GM15510 (cell line): ENCODE measurements around the gene CALY.
A peak's percentile ranks its signal among the peaks of the same experiment; 100 is the strongest.

Experiments
- POLR2A ChIP-seq: IDR thresholded peaks from 3 replicates; pipeline ENCODE4 v1.6.1; 2011; ENCODE audit warnings: borderline replicate concordance; ENCODE audit not compliant: insufficient read length; ENCODE audit errors: extremely low read depth

Gene CALY

DNA sequence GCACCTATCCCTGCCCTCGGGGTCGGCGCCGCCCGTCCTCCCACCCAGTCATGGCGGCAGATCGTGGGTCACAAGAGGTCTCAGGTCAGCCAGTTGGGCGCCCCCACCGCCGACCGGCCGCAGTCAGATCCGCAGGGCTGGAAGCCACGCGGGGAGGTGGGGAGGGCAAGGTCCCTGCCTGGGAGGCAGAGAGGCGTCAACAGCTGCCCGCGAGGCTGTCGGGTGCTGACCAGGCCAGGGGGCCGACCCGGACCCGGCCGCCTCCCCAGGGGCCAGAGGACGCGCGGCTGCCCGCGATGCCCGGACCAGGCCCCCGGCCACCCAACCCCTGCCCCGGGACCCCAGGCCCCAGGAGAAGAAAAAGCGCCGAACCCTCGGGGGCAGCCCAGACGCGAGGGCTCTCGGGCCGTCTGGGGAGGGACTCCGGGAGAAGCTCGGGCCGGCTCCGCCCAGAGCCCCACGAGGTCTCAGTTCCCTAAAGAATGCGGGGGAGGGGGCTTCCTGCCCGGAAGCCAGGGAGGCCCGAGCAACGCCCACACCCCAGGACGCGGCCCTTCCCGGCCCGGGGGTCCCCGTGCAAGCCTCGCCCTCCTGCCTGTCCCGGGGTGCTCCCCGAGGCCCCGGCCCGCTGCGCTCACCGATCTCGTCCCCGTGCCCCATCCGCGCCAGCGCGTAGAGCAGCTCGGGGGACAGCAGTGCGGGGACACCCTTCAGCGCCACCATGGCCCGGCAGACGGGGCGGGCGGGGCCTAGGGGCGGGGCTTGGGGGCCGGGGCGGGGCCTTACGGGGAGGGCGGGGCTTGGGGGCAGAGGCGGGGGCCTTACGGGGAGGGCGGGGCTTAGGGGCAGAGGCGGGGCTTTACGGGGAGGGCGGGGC, 20.8 kb upstream of the CALY start, which contains the start of gene FUOM:
Gene FUOM (minus strand): TSS at position 735 of the 877 bp plus-strand sequence. CDS start 12 bp downstream, at position 723.
- peak; percentile 73 for TF ChIP-seq POLR2A

DNA sequence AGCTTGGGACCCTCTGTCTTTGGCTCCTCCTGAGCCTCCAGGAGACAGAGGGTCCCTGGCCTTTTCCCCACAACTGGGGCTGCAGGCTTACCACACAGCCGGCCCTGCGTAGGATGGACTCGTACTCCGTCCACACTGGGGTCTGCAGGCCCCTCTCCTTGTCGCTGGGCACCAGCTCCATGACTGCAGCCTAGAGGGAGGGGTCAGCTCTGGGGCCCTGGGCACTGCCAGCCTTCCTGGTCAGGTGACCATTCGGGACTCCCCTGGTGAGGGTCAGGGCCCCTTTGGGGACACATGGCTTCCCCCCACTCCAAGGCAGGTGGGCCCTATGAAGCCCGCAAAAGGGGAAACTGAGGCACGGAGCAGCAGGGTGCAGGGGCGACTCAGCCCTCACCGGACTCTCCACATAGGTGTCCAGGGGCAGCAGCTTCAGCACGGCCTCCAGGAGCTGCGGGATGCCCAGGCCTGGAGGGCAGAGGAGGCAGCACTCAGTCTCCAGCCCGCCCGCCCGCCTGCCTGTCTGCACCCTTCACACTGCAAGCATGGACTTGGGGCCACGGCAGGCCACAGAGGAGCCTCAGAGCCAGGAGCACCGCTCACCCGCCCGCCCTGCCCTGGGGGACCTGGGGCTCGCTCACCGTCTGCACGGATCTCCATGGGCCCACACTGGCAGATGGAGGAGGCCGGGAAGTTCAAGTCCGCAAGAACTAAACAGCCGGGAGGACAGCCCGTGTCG, 20.0 kb upstream of the CALY start:
- no peak for TF ChIP-seq POLR2A

DNA sequence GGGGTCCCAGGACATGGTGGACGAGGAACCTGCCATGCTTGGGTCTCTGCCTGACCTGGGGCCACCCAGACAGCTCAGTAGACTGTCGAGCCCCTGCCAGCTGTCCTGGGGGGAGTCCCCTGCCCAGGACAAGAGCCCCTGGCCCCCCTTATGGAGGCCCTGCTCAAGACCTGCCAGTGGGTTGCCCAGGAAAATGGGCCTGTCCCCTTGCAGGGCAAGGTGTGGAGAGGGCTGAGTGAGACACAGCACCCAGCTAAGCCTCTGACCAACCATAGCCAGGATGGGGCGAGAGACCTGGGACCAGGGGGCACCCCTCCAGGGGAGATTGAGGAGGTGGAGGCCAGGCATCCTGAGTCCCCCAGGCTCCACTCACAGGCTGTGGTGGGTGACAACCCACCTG, 19.3 kb upstream of the CALY start:
- no peak for TF ChIP-seq POLR2A

DNA sequence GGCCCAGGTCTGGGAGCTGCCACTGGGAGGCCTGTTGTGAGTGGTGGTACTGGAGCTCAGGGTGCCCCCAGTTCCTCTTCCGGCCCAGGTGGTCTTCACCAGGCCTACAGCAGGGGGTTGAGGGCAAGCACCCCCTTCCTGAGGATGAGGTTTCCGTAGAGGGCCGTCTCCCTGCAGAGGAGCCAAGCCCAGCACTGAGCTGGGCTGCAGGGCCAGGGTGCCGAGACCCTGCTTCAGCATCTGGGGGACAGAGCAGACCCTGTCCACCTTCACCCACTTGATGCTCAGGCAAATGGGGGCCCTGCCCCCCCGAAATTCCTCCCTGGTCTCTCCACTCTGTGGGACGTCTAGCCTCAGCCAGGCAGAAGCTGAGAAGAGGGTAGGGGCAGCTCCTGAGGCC, 18.6 kb upstream of the CALY start:
- no peak for TF ChIP-seq POLR2A

DNA sequence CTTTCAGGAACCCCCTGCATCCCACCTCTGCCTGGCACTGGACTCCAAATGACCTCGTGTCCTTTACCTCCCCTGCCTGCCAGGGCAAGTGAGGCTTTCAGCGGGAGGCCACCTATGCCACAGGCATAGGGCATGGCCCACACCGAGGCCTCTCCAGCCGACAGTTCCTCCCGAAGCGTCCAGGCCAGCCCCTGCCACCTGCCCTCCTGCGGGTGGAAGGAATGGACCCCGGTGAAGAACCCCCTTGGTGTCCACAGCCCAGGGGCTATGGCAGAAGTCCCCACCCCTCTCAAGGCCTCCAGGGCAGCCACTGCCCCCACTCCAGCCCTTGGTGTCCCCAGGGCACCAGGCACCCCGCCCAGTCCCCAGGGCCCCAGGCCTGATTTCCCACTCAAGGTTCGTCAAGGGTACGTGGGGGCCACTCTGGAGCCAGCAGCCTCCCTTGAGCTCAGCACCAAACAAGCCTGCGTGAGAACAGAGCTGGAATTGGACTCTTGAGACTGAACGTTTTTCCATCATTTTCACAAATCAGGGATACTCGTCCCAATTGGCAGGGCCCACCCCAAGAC, 18.1 kb upstream of the CALY start:
- TF ChIP-seq POLR2A: no peak

DNA sequence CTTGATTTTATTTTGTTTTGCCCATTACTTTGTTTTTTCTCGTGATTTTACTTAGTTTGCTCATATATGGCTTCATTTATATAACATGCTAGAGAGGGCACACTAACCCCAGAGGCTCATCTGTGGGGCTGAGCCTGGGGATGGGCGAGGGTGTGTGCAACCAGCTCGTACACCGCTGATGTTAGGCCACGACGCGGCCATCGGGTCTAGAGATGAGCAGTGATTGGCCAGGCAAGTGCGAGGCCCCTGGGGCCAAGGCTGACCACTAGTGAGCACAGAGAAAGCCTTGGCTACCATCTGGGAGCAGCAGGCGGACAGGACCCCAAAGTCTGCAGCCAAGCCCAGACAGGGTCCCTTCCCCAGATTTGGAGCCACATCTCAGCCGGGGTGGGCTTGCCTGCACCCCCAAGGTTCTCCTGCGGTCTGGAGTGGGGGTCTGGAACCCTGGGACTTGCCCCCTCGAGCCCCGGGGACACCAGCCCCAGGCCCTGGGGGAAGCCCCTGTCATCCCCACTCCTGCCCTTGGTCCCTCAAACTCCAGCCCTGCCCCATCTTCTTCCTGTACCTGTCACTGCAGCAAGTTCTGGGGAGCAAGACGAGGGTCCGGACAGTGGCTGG, 17.4 kb upstream of the CALY start:
- TF ChIP-seq POLR2A: no peak

DNA sequence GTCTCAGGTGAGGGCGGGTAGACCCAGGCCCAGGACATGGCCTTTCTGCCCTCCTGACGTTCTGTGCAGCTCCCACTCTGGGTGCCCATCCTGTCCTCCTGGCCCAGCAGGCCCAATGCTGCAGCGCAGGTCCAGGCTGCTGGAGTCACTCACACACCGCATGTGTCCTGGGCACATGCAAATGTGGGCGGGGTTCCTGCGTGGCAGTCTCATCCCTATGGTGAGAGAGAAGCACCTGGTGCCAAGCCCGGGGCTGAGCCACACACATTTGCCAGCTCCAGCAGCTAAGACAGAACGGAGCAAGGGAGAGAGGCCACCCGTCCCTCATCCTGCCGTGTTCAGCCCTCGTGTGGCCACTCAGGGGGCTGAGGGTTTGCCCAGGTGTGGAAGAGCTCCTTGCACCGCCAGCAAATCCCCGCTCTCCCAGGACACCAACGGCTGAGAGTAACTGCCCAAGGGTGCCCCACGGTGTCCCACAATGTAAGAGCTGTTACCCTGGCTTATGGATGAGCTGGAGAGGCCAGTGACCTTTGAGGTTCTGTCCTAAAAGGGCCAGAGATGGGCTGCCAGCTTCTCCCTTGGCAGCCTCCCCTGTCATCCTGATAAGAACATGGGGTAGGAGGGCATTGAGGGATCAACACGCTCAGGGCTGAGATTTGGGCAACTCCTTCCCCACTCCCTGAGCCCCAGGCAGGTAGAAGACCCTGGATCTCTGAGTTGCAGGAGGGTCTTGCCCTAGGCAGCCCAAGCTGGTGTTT, 16.7 kb upstream of the CALY start:
- TF ChIP-seq POLR2A: no peak

DNA sequence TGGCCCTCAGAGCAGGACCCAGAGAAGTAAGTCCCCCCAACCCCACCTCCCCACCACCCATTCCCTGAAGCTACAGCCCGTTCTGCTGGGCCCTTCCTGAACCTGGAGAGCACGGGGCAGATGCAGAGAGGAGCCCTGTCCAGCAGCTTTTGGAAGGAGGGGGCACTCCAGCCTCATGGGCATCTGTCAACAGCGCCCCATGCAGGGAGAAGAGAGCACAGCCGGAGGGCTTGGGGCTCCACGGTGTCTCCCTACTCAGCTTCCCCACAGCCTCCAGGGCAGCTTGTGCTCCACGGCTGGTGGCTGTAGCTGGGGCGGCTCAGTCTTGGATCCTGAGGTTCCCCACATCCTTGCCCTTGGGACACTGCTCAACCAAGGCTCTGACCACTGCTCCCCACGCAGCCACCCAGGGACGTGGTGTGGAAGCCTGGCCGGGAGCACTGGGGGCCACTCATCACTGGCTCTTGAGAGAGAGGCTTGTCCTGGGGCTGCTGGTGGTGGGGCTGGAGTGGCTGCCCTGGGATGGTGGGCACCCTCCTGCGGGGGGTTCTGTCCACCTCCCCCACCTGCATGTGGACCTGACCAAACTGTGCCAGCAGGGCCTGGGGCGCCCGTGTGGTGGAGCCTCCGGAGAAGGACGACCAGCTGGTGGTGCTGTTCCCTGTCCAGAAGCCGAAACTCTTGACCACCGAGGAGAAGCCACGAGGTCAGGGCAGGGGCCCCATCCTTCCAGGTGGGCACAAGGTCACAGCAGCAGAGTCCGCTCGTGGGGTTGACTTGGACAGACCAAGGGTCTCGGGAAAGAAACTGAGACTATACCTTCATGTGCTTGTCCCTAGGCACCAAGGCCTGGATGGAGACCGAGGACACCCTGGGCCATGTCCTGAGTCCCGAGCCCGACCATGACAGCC, 15.0 kb upstream of the CALY start:
- no peak for TF ChIP-seq POLR2A

DNA sequence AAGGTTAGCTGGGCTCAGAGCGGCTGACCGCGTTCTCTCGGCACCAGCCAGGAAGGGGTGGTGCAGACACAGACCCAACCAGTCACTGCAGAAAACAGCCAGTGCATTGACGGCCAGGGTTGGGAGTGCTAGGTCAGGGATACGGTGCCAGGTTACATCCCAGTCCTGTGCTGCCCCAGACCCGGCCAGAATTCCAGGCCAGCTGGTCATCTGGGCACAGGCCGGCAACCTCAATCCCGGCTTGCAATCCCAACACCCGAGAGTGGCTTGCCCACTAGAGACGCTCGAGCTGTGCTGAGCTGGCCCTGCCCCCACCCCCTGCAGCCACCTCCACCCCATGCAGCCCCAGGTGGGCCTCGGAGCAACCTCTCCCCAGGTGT, 14.2 kb upstream of the CALY start:
- no peak for TF ChIP-seq POLR2A

DNA sequence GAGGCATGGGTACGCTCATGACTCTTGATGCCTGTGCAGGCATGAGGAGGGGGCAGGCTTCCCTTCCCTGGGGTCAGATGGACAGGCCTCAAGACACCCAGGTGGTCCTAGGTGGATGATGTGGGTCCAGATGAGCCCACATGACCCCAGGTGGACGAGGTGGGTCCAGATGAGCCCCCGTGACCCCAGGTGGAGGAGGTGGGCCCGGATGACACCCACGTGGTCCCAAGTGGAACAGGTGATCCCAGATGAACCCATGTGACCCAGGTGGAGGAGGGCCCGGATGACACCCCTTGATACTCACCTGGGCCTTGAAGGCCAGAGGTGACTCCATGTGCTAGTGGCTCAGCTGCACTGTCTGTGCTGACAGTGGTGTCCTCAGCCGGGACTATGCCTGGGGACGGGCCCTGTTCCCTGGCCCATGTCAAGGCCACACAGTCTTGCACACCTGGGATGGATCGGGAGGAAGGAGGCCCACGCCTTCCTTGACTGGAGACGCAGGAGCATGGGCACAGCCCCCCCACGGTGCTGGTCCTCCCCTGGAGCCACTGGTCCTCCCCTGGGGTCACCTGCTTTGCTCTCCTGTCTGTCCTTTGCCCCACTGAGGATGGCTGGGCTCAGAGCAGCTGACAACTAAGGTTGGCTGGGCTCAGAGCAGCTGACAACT, 13.7 kb upstream of the CALY start:
- no peak for TF ChIP-seq POLR2A

DNA sequence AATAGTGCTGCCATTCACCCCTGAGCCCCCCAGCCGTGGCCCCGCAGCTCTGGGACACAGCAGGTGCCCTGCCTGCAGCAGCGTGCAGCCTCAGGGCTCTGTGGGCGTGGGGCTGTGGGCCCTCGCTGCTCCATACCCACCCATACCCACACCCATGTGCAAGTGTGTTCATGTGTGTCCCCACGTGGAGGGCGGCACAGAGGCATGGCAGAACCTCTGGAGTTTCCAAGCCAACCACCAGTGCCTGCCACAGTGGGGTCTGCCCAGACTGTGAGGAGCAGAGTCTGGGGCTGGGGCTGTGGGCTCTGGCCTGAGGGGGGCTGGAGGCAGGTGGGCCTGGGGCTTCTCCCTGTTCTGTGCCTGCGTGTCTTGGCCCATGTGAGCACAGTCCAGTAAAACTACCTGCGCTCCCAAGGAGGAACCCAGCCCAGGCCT, 12.9 kb upstream of the CALY start:
- TF ChIP-seq POLR2A: no peak

DNA sequence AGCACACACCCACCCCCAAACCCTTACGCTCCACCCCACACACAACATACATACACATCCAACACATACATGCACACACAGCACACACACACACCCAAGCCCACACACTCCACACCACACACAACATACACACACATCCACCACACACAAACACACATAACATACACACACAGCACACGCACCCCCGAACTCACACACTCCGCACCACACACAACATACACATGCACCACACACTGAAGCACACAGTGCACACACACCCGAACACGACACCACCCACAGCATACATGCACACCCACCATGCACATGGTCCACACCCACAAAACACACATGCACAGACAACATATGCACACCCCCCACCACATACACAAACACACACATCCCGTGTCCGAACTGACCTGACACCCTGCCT, 12.5 kb upstream of the CALY start:
- TF ChIP-seq POLR2A: no peak
